ENCODE results near the gene RIT1.
"Not testable (repeated sequence)": the region's sequence is repeated elsewhere in the genome, so short reads cannot be mapped to it uniquely, and the experiment has no call there.

DNA sequence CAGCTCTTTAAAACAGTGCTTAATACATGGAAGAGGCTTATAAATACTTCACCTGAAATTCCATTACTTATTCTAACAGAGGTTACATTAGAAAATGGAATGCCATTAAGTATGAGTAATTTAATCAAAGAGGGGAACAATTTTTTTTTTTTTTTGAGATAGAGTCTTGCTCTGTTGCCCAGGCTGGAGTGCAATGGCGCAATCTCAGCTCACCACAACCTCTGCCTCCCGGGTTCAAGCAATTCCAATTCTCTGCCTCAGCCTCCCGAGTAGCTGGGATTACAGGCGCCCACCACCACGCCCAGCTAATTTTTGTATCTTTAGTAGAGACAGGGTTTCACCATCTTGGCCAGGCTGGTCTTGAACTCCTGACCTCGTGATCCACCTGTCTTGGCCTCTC is 15.5 kb downstream of the RIT1 start:
- not testable (repeated sequence) for TF ChIP-seq POLR2AphosphoS5, GABPA (IDR thresholded peaks at IDR 0.05; ENCODE audit: low read depth)
- TF ChIP-seq, protein P1, sequence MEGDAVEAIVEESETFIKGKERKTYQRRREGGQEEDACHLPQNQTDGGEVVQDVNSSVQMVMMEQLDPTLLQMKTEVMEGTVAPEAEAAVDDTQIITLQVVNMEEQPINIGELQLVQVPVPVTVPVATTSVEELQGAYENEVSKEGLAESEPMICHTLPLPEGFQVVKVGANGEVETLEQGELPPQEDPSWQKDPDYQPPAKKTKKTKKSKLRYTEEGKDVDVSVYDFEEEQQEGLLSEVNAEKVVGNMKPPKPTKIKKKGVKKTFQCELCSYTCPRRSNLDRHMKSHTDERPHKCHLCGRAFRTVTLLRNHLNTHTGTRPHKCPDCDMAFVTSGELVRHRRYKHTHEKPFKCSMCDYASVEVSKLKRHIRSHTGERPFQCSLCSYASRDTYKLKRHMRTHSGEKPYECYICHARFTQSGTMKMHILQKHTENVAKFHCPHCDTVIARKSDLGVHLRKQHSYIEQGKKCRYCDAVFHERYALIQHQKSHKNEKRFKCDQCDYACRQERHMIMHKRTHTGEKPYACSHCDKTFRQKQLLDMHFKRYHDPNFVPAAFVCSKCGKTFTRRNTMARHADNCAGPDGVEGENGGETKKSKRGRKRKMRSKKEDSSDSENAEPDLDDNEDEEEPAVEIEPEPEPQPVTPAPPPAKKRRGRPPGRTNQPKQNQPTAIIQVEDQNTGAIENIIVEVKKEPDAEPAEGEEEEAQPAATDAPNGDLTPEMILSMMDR (IDR thresholded peaks at IDR 0.05; ENCODE audit: insufficient read depth, low read length), result not testable (repeated sequence)
- TF ChIP-seq, protein P2, sequence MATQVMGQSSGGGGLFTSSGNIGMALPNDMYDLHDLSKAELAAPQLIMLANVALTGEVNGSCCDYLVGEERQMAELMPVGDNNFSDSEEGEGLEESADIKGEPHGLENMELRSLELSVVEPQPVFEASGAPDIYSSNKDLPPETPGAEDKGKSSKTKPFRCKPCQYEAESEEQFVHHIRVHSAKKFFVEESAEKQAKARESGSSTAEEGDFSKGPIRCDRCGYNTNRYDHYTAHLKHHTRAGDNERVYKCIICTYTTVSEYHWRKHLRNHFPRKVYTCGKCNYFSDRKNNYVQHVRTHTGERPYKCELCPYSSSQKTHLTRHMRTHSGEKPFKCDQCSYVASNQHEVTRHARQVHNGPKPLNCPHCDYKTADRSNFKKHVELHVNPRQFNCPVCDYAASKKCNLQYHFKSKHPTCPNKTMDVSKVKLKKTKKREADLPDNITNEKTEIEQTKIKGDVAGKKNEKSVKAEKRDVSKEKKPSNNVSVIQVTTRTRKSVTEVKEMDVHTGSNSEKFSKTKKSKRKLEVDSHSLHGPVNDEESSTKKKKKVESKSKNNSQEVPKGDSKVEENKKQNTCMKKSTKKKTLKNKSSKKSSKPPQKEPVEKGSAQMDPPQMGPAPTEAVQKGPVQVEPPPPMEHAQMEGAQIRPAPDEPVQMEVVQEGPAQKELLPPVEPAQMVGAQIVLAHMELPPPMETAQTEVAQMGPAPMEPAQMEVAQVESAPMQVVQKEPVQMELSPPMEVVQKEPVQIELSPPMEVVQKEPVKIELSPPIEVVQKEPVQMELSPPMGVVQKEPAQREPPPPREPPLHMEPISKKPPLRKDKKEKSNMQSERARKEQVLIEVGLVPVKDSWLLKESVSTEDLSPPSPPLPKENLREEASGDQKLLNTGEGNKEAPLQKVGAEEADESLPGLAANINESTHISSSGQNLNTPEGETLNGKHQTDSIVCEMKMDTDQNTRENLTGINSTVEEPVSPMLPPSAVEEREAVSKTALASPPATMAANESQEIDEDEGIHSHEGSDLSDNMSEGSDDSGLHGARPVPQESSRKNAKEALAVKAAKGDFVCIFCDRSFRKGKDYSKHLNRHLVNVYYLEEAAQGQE (IDR thresholded peaks at IDR 0.05; ENCODE audit: insufficient replicate concordance, low read depth), result not testable (repeated sequence)
